GM13976 (cell line): ENCODE data around the gene MTG2.

ENCODE experiments used
- DNase-seq: peaks from one replicate; pipeline ENCODE4 v3.0.0; 2012; ENCODE audit warnings: low spot score
- in situ Hi-C: fragments of 300-500 bp; cut with MboI; formaldehyde crosslinking; loops from one replicate; pipeline ENCODE4 v1.12.0; 2022; ENCODE audit warnings: low sequenced_read_pairs, mixed read lengths, inconsistent platforms; ENCODE audit not compliant: unreplicated experiment
- TF ChIP-seq, protein P1 (sequence below): IDR thresholded peaks from 2 replicates; pipeline ENCODE4 v1.5.1; 2012; ENCODE audit warnings: borderline replicate concordance, mild to moderate bottlenecking; ENCODE audit not compliant: insufficient read depth; ENCODE audit errors: extremely low read depth, missing control alignments, control extremely low read depth

Gene MTG2

DNA sequence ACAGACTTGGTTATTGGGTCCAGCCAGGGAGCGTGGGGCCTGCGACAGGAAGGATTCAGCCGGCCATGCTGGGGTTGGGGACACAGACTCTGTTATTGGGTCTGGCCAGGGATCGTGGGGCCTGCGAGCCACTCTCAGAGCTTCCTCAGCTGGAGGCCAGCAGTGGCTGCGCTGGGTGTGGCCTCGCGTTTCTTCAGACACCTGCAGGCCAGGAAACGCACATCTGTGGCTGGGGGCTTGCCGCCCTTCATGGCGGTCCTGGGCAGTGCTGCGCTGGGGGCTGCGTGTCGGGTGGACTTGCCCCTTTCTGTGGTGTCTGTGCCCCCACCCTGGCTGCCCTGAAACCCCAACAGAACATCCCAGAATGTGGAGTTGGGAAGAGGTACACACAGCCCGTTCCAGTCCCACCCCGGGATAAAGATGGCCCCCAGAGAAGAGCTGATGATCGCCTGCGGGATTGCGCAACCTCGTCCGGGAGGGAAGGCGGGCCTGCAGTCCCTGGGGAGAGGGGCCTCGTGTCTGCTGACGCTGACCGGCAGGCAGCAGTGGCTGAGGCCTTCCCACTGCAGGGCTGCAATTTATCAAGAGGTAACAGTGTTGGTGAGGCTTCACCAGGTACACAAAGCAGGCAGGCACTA lies 16.9 kb upstream of the MTG2 start:
- DNase-seq, result no peak
- TF ChIP-seq, protein P1, sequence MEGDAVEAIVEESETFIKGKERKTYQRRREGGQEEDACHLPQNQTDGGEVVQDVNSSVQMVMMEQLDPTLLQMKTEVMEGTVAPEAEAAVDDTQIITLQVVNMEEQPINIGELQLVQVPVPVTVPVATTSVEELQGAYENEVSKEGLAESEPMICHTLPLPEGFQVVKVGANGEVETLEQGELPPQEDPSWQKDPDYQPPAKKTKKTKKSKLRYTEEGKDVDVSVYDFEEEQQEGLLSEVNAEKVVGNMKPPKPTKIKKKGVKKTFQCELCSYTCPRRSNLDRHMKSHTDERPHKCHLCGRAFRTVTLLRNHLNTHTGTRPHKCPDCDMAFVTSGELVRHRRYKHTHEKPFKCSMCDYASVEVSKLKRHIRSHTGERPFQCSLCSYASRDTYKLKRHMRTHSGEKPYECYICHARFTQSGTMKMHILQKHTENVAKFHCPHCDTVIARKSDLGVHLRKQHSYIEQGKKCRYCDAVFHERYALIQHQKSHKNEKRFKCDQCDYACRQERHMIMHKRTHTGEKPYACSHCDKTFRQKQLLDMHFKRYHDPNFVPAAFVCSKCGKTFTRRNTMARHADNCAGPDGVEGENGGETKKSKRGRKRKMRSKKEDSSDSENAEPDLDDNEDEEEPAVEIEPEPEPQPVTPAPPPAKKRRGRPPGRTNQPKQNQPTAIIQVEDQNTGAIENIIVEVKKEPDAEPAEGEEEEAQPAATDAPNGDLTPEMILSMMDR, result no peak
- in situ Hi-C loops, result no loop called here

DNA sequence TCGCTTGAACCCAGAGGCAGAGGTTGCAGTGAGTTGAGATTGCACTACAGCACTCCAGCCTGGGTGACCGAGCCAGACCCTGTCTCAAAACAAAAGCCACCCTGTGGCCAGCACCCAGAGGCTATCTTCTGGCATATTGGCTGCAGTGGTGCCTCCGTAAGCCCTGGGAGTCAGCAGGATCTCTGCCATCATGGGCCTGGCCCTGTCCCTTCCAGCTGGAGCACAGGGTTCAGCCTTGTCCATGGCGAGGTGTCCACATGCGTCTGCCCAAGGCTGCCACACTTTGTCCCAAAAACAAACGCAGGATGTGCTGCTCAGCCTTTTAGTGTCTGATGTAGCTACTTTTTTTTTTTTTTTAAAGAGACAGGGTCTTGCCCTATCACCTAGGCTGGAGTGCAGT lies 15.4 kb upstream of the MTG2 start:
- in situ Hi-C loops, result no loop called here
- DNase-seq, result no peak
- TF ChIP-seq, protein P1, result no peak

DNA sequence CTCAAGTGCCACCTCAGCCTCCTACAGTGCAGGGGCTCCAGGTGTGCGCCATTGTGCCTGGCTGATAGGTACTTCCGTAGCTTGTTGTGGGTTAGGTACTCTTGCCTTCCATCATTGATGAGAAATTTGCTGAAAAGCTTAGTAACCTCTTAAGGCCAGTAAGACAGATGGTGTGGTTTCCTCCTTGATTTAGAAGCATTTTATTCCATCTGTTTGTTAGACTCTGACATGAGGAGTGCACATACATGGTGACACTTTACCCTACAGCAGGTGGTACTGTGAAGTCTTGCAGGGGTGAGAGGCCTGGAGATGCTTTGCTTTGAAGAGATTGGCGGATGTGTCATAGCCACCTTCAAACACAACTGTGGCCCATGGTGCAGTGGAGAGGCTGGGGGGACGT lies 14.8 kb upstream of the MTG2 start:
- TF ChIP-seq, protein P1, result no peak
- in situ Hi-C loops, result no loop called here
- no peak for DNase-seq

DNA sequence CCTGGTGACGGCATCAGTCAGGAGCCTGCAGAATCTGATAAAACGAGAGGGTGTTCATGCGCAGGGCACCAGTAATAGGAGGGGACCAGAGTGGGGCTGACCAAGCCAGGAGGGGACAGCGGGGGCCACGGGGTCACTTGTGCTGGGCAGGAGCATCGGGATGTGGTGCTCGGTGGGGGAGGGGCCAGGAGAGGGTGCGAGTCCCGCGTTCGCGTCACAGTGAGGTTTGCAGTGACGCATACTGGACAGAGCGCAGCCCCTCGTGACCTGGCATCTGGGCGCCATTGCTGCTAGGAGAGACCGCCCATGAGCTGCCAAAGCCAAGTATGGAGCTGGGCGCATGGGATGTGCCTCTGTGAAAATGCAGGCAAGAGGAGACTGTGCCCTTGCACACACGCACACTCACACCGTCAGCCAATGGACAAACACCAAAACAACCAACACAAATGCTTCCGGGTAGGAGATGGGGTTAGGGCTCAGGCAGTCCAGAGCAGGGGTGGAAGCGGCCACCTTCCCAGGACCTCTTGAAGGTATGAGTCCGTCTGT lies 13.9 kb upstream of the MTG2 start:
- in situ Hi-C loops, result no loop called here
- TF ChIP-seq, protein P1, result no peak
- DNase-seq, result no peak

DNA sequence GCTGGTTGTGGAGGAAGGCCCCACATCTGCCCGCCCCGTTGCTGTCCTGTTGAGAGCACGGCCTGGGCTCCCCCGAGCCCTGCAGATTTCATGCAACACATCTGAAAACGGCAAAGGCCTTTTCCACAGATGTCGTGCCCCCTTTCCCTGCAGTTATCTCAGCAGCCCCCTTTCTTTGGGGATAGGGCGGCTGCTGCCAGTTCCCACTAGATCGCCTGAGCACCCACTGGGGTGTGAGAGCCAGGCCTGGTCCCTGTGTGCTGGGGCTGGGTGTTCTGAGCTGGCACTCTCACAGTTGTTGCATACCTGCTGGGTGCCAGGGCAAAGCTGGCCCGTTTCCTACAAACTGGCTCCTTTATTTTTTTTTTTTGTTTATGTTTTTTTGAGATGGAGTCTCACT lies 12.3 kb upstream of the MTG2 start:
- TF ChIP-seq, protein P1, result no peak
- in situ Hi-C loops, result no loop called here
- DNase-seq, result no peak

DNA sequence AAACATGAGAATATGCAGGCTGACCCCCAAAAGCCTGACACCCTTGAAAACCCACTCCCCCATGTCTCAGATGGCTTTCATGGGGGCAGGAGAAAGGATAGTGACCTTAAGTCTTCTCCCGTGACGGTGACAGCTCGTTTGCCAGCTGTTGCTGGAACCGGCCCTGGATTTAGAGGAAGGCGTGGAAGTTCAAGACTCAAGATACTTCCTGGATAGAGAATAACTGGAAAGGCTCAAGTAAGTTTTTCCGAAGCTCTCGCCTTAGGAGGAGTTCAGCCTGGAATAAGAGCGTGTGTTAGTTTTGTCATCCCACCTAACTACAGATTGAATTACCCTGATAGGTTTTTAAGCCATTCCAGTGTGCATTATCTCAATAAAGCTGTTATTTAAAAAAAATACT lies 11.6 kb upstream of the MTG2 start:
- TF ChIP-seq, protein P1, result no peak
- no peak for DNase-seq
- in situ Hi-C loops, result no loop called here

DNA sequence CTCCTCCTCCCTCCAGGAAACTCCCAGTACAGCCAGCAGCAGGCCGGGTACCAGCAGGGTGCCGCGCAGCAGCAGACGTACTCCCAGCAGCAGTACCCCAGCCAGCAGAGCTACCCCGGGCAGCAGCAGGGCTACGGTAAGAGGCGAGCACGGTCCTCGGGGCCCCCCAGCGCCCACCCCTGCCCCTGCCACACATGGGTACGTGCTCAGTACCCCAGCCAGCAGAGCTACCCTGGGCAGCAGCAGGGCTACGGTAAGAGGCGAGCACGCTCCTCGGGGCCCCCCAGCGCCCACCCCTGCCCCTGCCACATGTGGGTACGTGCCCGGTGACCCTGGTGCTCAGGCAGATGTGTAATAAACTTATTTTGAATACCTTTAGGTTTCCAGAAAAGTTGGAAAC lies 10.2 kb upstream of the MTG2 start:
- no peak for DNase-seq
- in situ Hi-C loops, result no loop called here
- TF ChIP-seq, protein P1, result no peak
